Inflammatory macrophage treated with lipopolysaccharide for 1 hour (primary cell): Measurements from ENCODE around the gene ADARB2.

Experiments
- DNase-seq, 2 donors: peaks; one replicate each; pipeline ENCODE4 v3.0.0-alpha.2; 2020 to 2022

ADARB2 gene

DNA sequence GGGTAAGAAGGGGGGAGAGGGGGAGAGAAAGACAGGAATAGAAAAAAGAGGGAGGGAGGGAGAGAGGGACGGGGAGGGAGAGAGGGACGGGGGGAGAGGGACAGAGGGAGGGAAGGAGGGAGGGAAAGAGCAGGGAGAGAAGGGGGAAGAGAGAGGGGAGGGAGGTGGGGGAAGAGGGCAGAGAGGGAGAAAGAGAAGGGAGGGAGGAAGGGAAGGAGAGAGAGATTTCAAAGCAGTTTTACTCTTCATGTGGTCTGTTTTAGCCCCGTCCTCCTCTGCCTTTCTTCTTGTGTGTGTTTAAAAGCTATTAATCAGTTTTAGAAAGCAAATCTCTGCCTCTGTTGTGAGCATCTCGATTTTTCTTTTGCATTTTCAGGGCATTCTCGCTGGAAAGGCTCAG lies 444.2 kb downstream of the ADARB2 start:
- no peak for DNase-seq

GRCh38 chr10:1292611-1293031 lies 444.7 kb downstream of the ADARB2 start:
- DNase-seq, result no peak

DNA sequence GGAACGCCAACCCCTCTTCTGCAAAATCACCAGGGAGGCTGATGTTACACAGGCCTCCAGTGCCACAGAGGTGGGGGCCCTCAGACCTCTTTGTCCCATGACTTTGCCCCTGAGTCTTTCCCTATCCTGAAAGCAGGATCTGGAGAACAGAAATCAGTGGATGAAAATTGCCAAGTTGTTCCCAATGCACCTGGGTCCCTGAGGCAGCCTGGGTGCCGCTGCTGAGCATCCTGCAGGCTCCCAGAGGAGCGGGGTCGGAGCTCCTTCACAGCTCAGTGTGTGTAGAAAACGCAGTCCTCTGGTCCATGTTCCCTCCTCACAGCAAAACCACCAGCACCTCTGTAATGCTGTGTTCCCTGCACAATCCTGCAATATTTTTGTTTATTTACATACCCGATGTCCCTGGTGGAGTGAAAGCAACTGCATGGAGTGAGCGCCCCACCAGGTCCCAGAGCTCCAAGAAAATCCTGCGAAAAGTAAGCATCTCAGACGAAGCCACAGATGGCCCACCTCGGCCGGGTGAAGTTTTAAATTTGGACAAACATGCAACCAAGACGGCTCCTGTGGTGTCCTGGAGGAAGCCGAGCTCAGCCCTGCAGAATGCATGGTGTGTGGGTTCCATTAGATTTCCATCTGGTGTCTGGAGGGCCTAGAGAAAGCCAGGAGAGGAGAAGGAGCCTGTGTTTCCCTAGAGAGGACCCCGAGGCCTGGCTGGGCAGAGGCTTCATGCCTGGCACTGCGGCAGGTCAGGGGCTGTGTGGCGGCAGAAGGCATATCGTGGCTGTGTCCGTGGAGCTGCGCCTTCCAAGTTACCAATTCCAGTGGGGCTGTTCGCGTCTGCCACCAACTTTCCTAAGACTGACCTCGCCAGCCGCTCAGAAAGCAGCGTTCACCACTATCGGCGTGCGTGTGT lies 445.9 kb downstream of the ADARB2 start:
- DNase-seq, result no peak

GRCh38 chr10:1290071-1290471 lies 447.3 kb downstream of the ADARB2 start:
- no peak for DNase-seq

GRCh38 chr10:1289591-1289990 lies 447.7 kb downstream of the ADARB2 start:
- no peak for DNase-seq

DNA sequence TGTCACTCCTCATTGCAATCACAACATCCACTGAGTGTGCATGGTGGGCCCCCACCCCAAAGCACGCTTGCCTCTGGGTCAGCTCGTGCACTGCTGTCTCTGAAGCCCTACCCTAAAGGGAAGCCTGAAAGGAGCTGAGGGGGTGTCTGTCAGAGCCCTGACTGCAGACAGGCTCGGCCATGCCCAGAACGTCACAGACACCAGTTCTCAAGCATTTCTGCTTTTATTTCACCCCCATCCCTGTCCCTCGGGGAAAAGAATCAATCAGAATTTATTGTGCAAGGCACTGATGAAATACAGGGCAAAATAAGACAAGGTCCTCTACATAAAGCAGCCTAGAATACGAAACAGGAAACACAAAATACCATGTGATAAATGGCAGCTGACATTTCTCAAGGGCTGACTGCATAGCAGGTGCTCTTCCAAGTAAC lies 449.3 kb downstream of the ADARB2 start:
- DNase-seq, result peak; percentile 44 to 78

DNA sequence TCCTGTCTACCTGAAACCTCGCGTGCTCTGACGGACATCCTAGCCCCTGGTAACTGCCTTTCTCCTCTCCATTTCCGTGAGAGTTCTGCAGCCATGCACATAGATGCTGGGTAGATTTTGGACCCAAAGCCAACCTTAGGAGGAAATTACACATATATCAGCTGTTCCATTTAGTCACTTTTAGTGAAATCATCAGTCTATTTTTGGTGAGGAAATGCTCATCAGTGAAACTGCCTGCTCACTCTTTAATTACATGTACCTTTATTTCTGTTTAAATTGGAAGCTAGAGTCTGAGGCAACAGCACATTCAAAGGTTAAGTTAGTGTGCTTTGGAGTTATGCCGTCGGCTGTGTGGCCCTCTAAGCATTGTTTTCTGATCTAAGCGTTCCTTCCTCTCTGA lies 449.8 kb downstream of the ADARB2 start:
- peak; percentile 10 to 26 for DNase-seq

DNA sequence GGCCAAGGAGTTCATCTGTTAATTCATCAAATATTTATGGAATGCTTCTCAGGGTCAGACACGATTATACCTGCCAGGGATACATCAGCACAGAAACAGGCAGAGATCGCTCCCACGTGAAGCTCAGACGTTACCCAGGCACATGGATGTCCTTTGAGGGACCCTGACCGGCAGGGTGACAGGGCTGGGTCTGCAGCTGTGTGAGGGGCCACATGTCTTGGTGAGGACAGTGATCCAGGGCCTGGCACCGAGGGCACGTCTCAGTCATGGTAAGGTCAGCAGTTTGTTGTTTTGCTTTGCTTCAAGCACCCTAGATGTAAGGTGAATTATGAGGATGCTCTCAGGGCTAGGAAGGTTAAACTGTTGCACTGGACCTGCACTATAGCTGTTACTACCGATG lies 453.2 kb downstream of the ADARB2 start:
- DNase-seq, result no peak

DNA sequence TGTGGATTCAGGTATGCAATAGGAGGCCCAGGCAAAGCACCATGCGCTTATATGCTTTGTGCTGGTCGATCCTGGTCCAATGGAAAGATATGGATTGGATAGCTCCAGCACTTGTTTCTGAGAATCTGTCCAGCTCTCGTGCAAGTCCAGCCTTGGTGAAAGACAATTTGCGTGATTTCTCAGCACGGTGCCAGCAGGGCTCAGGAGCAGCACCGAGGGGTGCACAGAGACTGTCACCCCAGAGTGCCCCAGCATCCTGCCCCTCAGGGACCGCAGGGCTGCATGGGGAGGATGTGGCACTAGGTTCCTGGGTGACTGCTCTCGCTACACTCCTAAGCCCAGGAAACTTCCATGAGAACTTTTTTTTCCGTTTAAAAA lies 455.9 kb downstream of the ADARB2 start:
- DNase-seq, result no peak

GRCh38 chr10:1280466-1281404 lies 456.6 kb downstream of the ADARB2 start:
- no peak for DNase-seq

DNA sequence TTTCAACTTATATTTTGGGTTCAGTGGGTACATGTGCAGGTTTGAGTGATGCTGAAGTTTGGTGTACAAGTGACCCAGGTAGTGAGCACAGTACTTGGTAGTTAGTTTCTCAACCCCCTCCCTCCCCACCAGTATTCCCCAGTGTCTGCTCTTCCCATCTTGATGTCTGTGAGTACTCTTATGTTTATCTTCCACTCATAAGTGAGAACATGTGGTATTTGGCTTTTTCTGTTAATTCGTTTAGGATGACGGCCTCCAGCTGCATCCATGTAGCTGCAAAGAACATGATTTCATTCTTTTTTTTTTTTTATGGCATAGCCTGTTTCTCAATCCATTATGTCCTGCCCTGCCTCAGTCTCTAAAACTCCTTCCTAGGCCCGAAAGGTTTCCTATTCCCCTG lies 459.0 kb downstream of the ADARB2 start:
- no peak for DNase-seq

GRCh38 chr10:1274701-1275544 lies 462.4 kb downstream of the ADARB2 start:
- DNase-seq, result no peak

DNA sequence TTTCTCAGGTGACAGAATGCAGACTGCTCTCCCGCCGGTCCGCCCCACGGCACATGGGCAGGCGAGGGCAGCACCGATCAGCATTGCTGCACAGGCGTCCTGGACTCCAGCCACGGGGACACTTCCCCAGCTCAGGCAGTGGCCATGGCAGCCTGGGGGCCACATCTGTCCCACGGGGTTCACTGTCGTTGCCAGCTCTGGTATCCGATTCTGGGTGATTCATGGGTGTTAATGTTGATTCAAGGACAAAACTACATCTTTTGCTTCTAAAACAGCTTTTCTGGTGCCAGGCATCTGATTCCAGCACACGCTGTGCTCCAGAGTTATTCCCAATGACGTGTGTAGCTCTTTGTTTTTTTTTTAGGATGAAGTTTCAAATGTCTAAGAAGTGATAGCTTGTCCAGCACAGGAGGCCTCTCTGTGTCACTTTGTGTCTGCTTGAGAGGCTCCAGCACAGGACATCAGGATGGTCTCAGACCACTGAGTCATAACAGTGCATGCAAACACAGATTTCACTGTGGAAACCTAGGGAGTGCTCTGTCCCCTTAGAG lies 463.1 kb downstream of the ADARB2 start:
- no peak for DNase-seq

- no peak for DNase-seq
Observed at GRCh38 chr10:1273372-1274105, 463.8 kb downstream of the ADARB2 start.

DNA sequence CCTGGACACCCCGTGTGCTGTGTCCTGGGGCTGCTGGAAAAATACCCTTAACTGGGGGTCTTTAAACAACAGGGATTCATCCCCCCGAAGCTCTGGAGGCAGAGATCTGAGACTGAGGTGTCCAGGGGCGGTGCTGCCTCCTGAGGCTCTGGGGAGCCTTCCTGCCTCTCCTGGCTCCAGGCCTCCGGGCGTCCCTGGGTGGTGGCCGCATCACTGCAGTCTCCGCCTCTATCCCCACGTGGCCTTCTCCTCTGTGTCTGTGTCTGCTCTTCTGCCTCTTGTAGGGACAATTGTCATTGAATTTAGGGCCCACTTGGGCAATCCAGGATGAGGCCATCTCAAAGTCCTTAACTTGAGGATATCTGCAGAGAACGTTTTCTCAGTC lies 464.6 kb downstream of the ADARB2 start:
- no peak for DNase-seq

- no peak for DNase-seq
Observed at GRCh38 chr10:1272079-1272776, 465.1 kb downstream of the ADARB2 start.

DNA sequence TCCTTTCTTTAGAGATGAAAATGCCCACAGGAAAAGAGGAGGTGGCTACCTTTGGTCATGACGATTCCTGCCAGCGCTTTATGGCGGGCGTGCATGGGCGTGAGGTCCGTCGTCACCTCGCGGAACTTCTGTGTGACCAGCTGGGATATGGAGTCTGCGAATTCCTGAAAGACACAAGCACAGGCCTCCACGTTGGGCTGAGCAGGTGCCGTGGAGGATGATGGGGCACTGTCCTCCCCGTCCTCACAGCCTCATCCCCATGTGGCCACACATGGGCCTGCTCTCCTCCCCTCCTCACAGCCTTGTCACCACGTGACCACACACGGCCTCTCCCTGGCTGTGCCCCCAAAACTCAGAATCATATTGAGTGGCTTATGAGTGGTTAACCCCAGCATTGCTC lies 466.4 kb downstream of the ADARB2 start:
- DNase-seq, result no peak

GRCh38 chr10:1270490-1270889 lies 466.8 kb downstream of the ADARB2 start:
- DNase-seq, result no peak

DNA sequence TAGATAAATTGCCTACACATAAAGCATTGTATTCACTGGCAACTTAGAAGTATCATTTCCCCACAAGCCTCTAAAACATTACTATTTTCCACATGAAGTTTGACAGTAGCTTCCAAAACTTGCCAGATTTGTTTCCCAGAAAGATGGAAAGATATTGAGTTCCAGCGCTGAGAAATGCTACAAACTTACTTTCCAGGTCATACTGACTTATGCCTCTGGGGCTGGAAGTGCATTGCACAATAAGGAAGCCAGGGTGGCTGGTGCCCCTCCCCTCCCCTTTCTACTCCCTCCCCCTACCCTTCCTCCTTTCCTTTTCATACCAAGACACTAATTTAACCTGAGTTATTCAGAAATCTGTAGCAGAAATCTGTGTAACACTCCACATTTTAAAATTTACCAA lies 468.5 kb downstream of the ADARB2 start:
- no peak for DNase-seq

DNA sequence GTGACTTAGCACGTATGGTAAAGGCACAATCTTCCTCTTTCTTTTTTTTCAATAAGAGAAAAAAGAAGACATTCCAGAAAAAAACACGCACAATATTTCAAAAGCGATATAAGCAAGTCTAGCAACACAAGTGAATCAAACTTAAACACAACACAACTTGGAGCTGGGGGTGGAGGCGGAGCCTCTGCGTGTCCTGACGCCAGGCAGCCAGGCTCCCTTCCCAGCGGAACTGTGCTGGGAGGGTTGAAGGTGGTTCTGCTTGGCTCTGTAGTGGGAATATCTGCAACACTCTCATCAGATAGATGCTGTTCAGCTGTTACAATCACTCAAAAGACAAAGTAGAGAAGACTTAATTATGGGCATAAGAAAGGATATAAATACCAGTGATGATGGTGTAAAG lies 469.8 kb downstream of the ADARB2 start:
- DNase-seq, result no peak

- DNase-seq, result no peak
Observed at GRCh38 chr10:1267148-1267547, 470.2 kb downstream of the ADARB2 start.
